ENCODE data around the gene ERC2. TPM values are rescaled to one million over a fixed set of nuclear protein-coding genes. Genes with fewer than 3 reads are reported as not detected.

The ERC2 gene
- total RNA-seq, 1 donor from 2014 or later: 0.11 TPM

DNA sequence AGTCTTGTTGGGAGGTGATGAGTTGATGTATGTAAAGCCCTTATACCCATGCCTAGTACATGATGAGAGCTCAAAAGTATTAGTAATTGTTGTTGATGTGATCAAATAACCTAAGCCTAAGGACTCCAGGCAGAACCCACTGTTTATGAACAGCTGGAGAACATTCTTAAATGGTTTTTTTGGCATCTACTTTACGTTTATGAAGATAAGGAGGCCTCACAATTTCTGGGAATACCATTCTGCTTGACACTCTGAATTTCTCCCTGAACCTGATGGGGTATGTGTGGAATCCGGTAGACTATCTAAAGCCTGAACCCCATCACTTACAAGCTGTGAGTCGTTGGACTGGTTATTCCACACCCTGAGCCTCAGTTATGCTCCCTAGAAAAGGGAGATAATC is 736.5 kb downstream of the ERC2 start:
- no peaks in the 10 kb centered on the region for H3K36me3 ChIP-seq
- DNase-seq (ENCODE audit: low spot score in 2 of 2): no peak
- H3K27ac ChIP-seq: no peak overlapping the region
- no peaks in the 10 kb centered on the region for H3K27me3 ChIP-seq
- intact Hi-C loops (cut with DNase I): no loop called here
- H3K9me3 ChIP-seq: no peaks in the 10 kb centered on the region
- no peaks in the 10 kb centered on the region for H3K4me1 ChIP-seq
- TF ChIP-seq CTCF (IDR thresholded peaks at IDR 0.05): no peak
- H3K4me3 ChIP-seq: no peak overlapping the region

GRCh38 chr3:55729546-55729945 is 738.7 kb downstream of the ERC2 start:
- no peaks in the 10 kb centered on the region for H3K4me1 ChIP-seq
- no peak overlapping the region for H3K4me3 ChIP-seq
- no peak for TF ChIP-seq CTCF (IDR thresholded peaks at IDR 0.05)
- no peaks in the 10 kb centered on the region for H3K27me3 ChIP-seq
- DNase-seq (ENCODE audit: low spot score in 2 of 2): no peak
- no peak overlapping the region for H3K27ac ChIP-seq
- no peaks in the 10 kb centered on the region for H3K9me3 ChIP-seq
- intact Hi-C loops (cut with DNase I): no loop called here
- no peaks in the 10 kb centered on the region for H3K36me3 ChIP-seq

- no peak overlapping the region for H3K4me3 ChIP-seq
- no peaks in the 10 kb centered on the region for H3K4me1 ChIP-seq
- no peak overlapping the region for H3K27ac ChIP-seq
- no peaks in the 10 kb centered on the region for H3K9me3 ChIP-seq
- intact Hi-C loops (cut with DNase I): no loop called here
- no peaks in the 10 kb centered on the region for H3K36me3 ChIP-seq
- no peaks in the 10 kb centered on the region for H3K27me3 ChIP-seq
- no peak for DNase-seq (ENCODE audit: low spot score in 2 of 2)
- no peak for TF ChIP-seq CTCF (IDR thresholded peaks at IDR 0.05)
These were observed 739.7 kb downstream of the ERC2 start for GRCh38 chr3:55728461-55729100.

DNA sequence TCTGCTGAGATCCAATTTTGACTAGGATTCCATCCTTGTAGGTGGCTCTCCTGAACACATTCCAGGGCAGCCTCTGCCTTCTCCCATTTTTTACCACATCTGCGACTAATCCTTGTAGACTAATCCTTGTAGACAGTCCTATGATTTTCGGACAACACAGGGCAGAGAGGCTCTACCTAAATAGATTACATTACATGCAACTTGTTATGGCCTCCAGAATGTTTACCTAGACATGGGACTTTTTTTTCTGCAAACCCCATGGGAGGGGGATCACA is 741.8 kb downstream of the ERC2 start:
- Histone ChIP-seq H3K27me3 (no peaks in the 10 kb centered on the region), H3K4me1 (no peaks in the 10 kb centered on the region), H3K27ac (no peak overlapping the region), H3K4me3 (no peak overlapping the region), H3K9me3 (no peaks in the 10 kb centered on the region), H3K36me3 (no peaks in the 10 kb centered on the region)
- intact Hi-C loops (cut with DNase I): no loop called here
- no peak for TF ChIP-seq CTCF (IDR thresholded peaks at IDR 0.05)
- DNase-seq (ENCODE audit: low spot score in 2 of 2): no peak

- no peaks in the 10 kb centered on the region for H3K36me3 ChIP-seq
- DNase-seq (ENCODE audit: low spot score in 2 of 2): no peak
- H3K4me1 ChIP-seq: no peaks in the 10 kb centered on the region
- no peaks in the 10 kb centered on the region for H3K9me3 ChIP-seq
- no peaks in the 10 kb centered on the region for H3K27me3 ChIP-seq
- intact Hi-C loops (cut with DNase I): no loop called here
- no peak for TF ChIP-seq CTCF (IDR thresholded peaks at IDR 0.05)
- no peak overlapping the region for H3K27ac ChIP-seq
- no peak overlapping the region for H3K4me3 ChIP-seq
These were observed 742.4 kb downstream of the ERC2 start for GRCh38 chr3:55725681-55726500.
